SK-N-SH (cell line): ENCODE data around the gene LAMA1. TPM values are rescaled to one million over a fixed set of nuclear protein-coding genes. Genes with fewer than 3 reads are reported as not detected.

Experiments used
- CTCF ChIA-PET: fragments of 300-600, 350-600 bp; formaldehyde crosslinking; extraction: SDS; loops from one replicate; lab custom pipeline; 2021; lab: Yijun Ruan, JAX
- POLR2A ChIA-PET: fragments of 350-600 bp; sonication (Branson Sonifier 250); formaldehyde crosslinking; extraction: SDS; loops from one replicate; lab custom pipeline; 2020; ENCODE audit warnings: antibody characterized with exemption, inconsistent platforms; lab: Yijun Ruan, JAX
- DNase-seq: peaks from one replicate; pipeline ENCODE4 v3.0.0; 2012
- H2AFZ ChIP-seq: fragments of 200-600 bp; sonication (generic); 2 replicates; pipeline ENCODE4 v1.8.1; 2016; ENCODE audit warnings: antibody characterized with exemption, mild to moderate bottlenecking, low read depth
- H3F3A ChIP-seq: fragments of 200-600 bp; sonication (generic); replicated peaks from 2 replicates; pipeline ENCODE3; 2016; ENCODE audit warnings: antibody characterized with exemption, mild to moderate bottlenecking; ENCODE audit not compliant: insufficient read depth
- H3K27ac ChIP-seq, 2 experiments: fragments of 200-500 bp in 1 of 2; fragments of 200-600 bp in 1 of 2; sonication (Bioruptor generic) in 1 of 2; sonication (generic), shearing (Covaris generic) in 1 of 2; 2 replicates each; pipeline versions ENCODE4 v1.5.1 to v1.6.1; 2014 to 2016; ENCODE audit warnings: low read depth in 2 of 2, inconsistent platforms in 1 of 2, low read length in 1 of 2, mild to moderate bottlenecking in 1 of 2, mixed read lengths in 1 of 2
- H3K27me3 ChIP-seq: fragments of 200-600 bp; sonication (generic), shearing (Covaris generic); 2 replicates; pipeline ENCODE4 v1.6.1; 2016; ENCODE audit warnings: mixed run types; ENCODE audit not compliant: insufficient read depth
- H3K36me3 ChIP-seq, 2 experiments: fragments of 200-500 bp in 1 of 2; fragments of 200-600 bp in 1 of 2; sonication (Bioruptor generic) in 1 of 2; sonication (generic) in 1 of 2; replicated peaks in 1 of 2; 2 replicates each; pipeline versions ENCODE3 to v1.5.1; 2014 to 2016; ENCODE audit warnings: low read length in 1 of 2, mild to moderate bottlenecking in 1 of 2; ENCODE audit not compliant: insufficient read depth in 2 of 2, control insufficient read depth in 1 of 2
- H3K4me1 ChIP-seq, 2 experiments: fragments of 200-500 bp in 1 of 2; fragments of 200-600 bp in 1 of 2; sonication (Bioruptor generic) in 1 of 2; sonication (generic), shearing (Covaris generic) in 1 of 2; 2 replicates each; pipeline versions ENCODE4 v1.5.1 to v1.6.1; 2014 to 2016; ENCODE audit warnings: low read depth in 1 of 2, low read length in 1 of 2, mixed run types in 1 of 2; ENCODE audit not compliant: insufficient read depth in 2 of 2, control insufficient read depth in 1 of 2
- H3K4me2 ChIP-seq: fragments of 200-600 bp; sonication (generic), shearing (Covaris generic); 2 replicates; pipeline ENCODE4 v1.6.1; 2017; ENCODE audit warnings: mixed run types
- H3K4me3 ChIP-seq, 2 experiments: fragments of 200-500 bp in 1 of 2; fragments of 200-600 bp in 1 of 2; sonication (Bioruptor generic) in 1 of 2; sonication (generic), shearing (Covaris generic) in 1 of 2; 2 replicates each; pipeline versions ENCODE4 v1.5.1 to v1.8.1; 2014 to 2016; ENCODE audit warnings: low read depth in 2 of 2, inconsistent platforms in 1 of 2, low read length in 1 of 2, mild to moderate bottlenecking in 1 of 2, mixed read lengths in 1 of 2, moderate library complexity in 1 of 2
- H3K79me2 ChIP-seq: fragments of 200-600 bp; sonication (generic); 2 replicates; pipeline ENCODE4 v1.8.1; 2017; ENCODE audit warnings: mild to moderate bottlenecking; ENCODE audit not compliant: insufficient read depth
- H3K9ac ChIP-seq: fragments of 200-600 bp; sonication (generic); 2 replicates; pipeline ENCODE4 v1.6.1; 2017; ENCODE audit warnings: mixed run types
- H3K9me2 ChIP-seq: fragments of 200-600 bp; sonication (generic); 2 replicates; pipeline ENCODE4 v1.6.1; 2017; ENCODE audit warnings: mixed run types
- H3K9me3 ChIP-seq: fragments of 200-600 bp; sonication (generic); 2 replicates; pipeline ENCODE4 v1.6.1; 2017; ENCODE audit warnings: mixed run types, mild to moderate bottlenecking, moderate library complexity
- H4K20me1 ChIP-seq: fragments of 200-600 bp; sonication (generic); 2 replicates; pipeline ENCODE4 v1.6.1; 2017; ENCODE audit warnings: mild to moderate bottlenecking, mixed run types; ENCODE audit not compliant: insufficient read depth
- EP300 ChIP-seq, 2 experiments: IDR thresholded peaks; 2 replicates each; pipeline versions ENCODE4 v1.4.0 to v1.6.1; 2012; ENCODE audit warnings: borderline replicate concordance in 1 of 2, low read depth in 1 of 2, low read length in 1 of 2
- FOXJ3 ChIP-seq: sonication (generic); formaldehyde crosslinking; IDR thresholded peaks from 2 replicates; pipeline ENCODE4 v1.5.1; 2020; ENCODE audit warnings: mild to moderate bottlenecking, missing genetic modification reagents
- GABPA ChIP-seq: IDR thresholded peaks from 2 replicates; pipeline ENCODE4 v1.4.0; 2012; ENCODE audit warnings: low read depth, mild to moderate bottlenecking
- GATA2 ChIP-seq: sonication (generic); formaldehyde crosslinking; IDR thresholded peaks from 2 replicates; pipeline ENCODE4 v1.5.0; 2020; ENCODE audit warnings: mild to moderate bottlenecking, missing genetic modification reagents
- IRF3 ChIP-seq: fragments of 150-350 bp; IDR thresholded peaks from 2 replicates; pipeline ENCODE4 v1.6.1; 2016; ENCODE audit warnings: mild to moderate bottlenecking, low read depth, low read length
- JUND ChIP-seq: IDR thresholded peaks from 2 replicates; pipeline ENCODE4 v1.4.0; 2012
- MEF2A ChIP-seq: IDR thresholded peaks from 2 replicates; pipeline ENCODE4 v1.4.0; 2012; ENCODE audit warnings: low read depth, borderline replicate concordance
- MXI1 ChIP-seq: IDR thresholded peaks from 2 replicates; pipeline ENCODE4 v1.6.1; 2012; ENCODE audit warnings: mild to moderate bottlenecking, low read depth, low read length, improper control_type of control experiment
- REST ChIP-seq: IDR thresholded peaks from 2 replicates; pipeline ENCODE4 v1.6.1; 2012; ENCODE audit warnings: mild to moderate bottlenecking, low read depth, low read length, moderate library complexity
- SIN3A ChIP-seq: IDR thresholded peaks from 2 replicates; pipeline ENCODE4 v1.6.1; 2012; ENCODE audit warnings: low read depth, mild to moderate bottlenecking, low read length, moderate library complexity, borderline replicate concordance
- TAF1 ChIP-seq: IDR thresholded peaks from 2 replicates; pipeline ENCODE4 v1.6.1; 2012; ENCODE audit warnings: low read depth, mild to moderate bottlenecking, low read length, moderate library complexity, borderline replicate concordance
- TEAD4 ChIP-seq: IDR thresholded peaks from 2 replicates; pipeline ENCODE4 v1.4.0; 2012; ENCODE audit warnings: mild to moderate bottlenecking, borderline replicate concordance; ENCODE audit not compliant: insufficient read depth
- YY1 ChIP-seq: IDR thresholded peaks from 2 replicates; pipeline ENCODE4 v1.4.0; 2012; ENCODE audit warnings: low read depth, mild to moderate bottlenecking
- WGBS: methylation state at CpG from one replicate; pipeline ENCODE4 v1.1.6; 2017; ENCODE audit warnings: low lambda C conversion rate; 5-methylcytosine and 5-hydroxymethylcytosine counted together
- polyA plus RNA-seq, 3 experiments: library from polyadenylated mRNA; depleted of rRNA; stranded (reverse); fragments of >200 nt; gene quantifications; 2 replicates each; pipeline ENCODE4 v1.2.3, GENCODE V29; 2012
- TF ChIP-seq, protein P1 (sequence below): IDR thresholded peaks from 2 replicates; pipeline ENCODE4 v1.4.0; 2012; ENCODE audit warnings: low read depth, borderline replicate concordance
- TF ChIP-seq, protein P2 (sequence below): IDR thresholded peaks from 2 replicates; pipeline ENCODE4; 2012
- TF ChIP-seq, protein P3 (sequence below): IDR thresholded peaks from 2 replicates; pipeline ENCODE4 v1.4.0; 2012; ENCODE audit warnings: low read depth, borderline replicate concordance
- TF ChIP-seq, protein P4 (sequence below): IDR thresholded peaks from 2 replicates; pipeline ENCODE4 v1.4.0; 2012; ENCODE audit warnings: low read depth

Gene LAMA1
- polyA plus RNA-seq, 1 of the 3 experiments (the other 2 are of a cell fraction), result 0.07 TPM

- TF ChIP-seq REST, result no peak
Measured at GRCh38 chr18:7017013-7017412, 100.6 kb downstream of the LAMA1 start (continued).

DNA sequence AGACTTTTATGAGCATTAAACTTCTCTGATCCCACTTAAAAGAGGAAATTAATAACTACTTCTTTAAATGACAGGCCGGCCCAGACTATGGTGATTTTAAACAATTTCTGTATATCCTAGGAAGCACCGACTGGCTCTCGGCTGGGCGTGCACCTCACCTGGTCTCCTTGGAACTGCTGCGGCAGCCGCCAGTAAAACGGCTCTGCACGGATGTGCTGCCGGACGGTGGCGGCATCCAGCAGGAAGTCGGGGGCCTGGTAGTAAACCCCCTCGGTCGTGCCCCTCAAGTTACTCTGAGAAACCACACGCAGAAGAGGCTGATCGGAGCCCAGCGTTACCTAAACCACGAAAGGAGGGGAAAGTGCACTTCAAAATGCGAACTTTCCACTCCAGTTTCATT is 106.5 kb downstream of the LAMA1 start:
- Histone ChIP-seq H3K4me1 (no peaks in the 10 kb centered on the region), H3F3A (no peaks in the 10 kb centered on the region), H2AFZ (no peak overlapping the region), H3K9me2 (no peaks in the 10 kb centered on the region), H3K27ac (no peak overlapping the region), H3K27me3 (no peaks in the 10 kb centered on the region), H3K9me3 (no peaks in the 10 kb centered on the region), H3K4me3 (no peak overlapping the region), H3K9ac (no peak overlapping the region), H3K79me2 (no peaks in the 10 kb centered on the region), H3K4me2 (no peak overlapping the region), H4K20me1 (no peaks in the 10 kb centered on the region), H3K36me3 (no peaks in the 10 kb centered on the region)
- CTCF ChIA-PET, result interaction anchor here (0.9 to 1.4 kb wide), 2 partner anchors 9 to 11 kb away, joined by 3 to 6 read pairs; no protein-coding TSS in a partner anchor
- whole genome bisulfite sequencing, result 71% methylated on average over 10 of the region's 19 CpGs
- no peak for DNase-seq
- POLR2A ChIA-PET, result no interaction called here
- TF ChIP-seq, protein P1, sequence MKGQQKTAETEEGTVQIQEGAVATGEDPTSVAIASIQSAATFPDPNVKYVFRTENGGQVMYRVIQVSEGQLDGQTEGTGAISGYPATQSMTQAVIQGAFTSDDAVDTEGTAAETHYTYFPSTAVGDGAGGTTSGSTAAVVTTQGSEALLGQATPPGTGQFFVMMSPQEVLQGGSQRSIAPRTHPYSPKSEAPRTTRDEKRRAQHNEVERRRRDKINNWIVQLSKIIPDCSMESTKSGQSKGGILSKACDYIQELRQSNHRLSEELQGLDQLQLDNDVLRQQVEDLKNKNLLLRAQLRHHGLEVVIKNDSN, result no peak
- TF ChIP-seq JUND (no peak), EP300 (IDR thresholded peaks at IDR 0.05; ENCODE audit: borderline replicate concordance in 1 of 2, low read depth in 1 of 2, low read length in 1 of 2) (no peak), YY1 (no peak), REST (no peak), IRF3 (no peak), MXI1 (no peak), MEF2A (no peak), GATA2 (CRISPR knock-in tag) (no peak), GABPA (no peak), FOXJ3 (CRISPR knock-in tag) (no peak), SIN3A (no peak), TEAD4 (no peak), TAF1 (no peak)
- TF ChIP-seq, protein P2, sequence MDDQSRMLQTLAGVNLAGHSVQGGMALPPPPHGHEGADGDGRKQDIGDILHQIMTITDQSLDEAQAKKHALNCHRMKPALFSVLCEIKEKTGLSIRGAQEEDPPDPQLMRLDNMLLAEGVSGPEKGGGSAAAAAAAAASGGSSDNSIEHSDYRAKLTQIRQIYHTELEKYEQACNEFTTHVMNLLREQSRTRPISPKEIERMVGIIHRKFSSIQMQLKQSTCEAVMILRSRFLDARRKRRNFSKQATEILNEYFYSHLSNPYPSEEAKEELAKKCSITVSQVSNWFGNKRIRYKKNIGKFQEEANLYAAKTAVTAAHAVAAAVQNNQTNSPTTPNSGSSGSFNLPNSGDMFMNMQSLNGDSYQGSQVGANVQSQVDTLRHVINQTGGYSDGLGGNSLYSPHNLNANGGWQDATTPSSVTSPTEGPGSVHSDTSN, result no peak
- TF ChIP-seq, protein P3, sequence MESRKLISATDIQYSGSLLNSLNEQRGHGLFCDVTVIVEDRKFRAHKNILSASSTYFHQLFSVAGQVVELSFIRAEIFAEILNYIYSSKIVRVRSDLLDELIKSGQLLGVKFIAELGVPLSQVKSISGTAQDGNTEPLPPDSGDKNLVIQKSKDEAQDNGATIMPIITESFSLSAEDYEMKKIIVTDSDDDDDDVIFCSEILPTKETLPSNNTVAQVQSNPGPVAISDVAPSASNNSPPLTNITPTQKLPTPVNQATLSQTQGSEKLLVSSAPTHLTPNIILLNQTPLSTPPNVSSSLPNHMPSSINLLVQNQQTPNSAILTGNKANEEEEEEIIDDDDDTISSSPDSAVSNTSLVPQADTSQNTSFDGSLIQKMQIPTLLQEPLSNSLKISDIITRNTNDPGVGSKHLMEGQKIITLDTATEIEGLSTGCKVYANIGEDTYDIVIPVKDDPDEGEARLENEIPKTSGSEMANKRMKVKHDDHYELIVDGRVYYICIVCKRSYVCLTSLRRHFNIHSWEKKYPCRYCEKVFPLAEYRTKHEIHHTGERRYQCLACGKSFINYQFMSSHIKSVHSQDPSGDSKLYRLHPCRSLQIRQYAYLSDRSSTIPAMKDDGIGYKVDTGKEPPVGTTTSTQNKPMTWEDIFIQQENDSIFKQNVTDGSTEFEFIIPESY, result no peak
- TF ChIP-seq, protein P4, sequence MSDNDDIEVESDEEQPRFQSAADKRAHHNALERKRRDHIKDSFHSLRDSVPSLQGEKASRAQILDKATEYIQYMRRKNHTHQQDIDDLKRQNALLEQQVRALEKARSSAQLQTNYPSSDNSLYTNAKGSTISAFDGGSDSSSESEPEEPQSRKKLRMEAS, result no peak
